ENCODE measurements around the gene TLK1. TPM values are rescaled to one million over a fixed set of nuclear protein-coding genes. Genes with fewer than 3 reads are reported as not detected.

TLK1 gene
- total RNA-seq = 36.0 TPM

DNA sequence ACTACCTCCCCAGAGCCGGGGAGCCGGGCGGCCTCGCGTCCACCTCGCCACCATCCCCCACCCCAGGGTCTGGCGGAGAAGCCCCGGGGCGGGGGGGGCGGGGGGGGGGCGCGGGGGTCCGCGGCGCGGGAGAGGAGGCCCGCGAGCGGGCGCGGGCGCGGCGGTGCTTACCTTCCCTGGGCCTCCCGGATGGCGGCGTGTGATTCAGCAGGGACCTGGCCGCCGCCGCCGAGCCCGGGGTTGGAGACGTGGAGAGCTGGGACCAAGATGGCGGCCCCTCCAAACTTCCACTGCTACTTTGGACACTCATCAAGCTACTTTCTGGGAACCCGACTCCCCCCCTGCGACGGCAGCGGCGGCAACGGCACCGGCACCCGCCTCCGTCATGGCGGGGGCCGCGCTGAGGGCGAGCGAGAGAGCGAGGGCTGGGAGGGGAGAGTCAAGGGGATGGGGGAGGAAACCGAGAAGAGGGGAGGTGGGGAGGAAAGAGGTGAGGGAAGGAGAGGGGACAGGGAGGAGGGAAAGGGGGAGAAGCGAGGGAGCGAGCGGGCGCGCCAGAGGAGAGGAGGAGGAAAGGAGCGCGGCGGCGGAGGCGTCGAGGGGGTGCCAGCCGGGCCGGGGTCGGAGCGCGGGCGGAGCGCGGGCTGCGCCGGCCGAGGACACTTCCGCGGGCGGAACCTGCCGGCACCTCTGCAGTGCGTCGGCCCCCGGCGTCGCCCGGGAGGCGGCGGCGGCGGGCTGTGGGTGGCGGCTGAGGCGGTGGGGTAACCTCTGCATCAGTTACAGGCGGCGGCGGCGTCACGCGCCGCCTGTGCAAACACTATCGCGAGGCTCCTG lies at the start of gene TLK1:
Gene TLK1 (minus strand): TSS at position 775 of the 837 bp plus-strand sequence. CDS start 465 bp downstream, at position 310.

Other genes starting within 250 kb of the TLK1 start
- gene GORASP2, start 231.6 kb downstream of the TLK1 start, total RNA-seq = 26.9 TPM

Measured in metanephros (tissue), 1 donor.